Measurements from ENCODE around the gene KCNJ8. TPM values are rescaled to one million over a fixed set of nuclear protein-coding genes. Genes with fewer than 3 reads are reported as not detected.
"Not testable (repeated sequence)": the region's sequence is repeated elsewhere in the genome, so short reads cannot be mapped to it uniquely, and the experiment has no call there.

Gene KCNJ8
- total RNA-seq, 1 experiment from 2014 or later: 0.22 TPM

- H3K18ac ChIP-seq (ENCODE audit: insufficient read length, low read depth, low read length); H4K91ac ChIP-seq (ENCODE audit: insufficient read length, low read depth, low read length); H3K36me3 Mint-ChIP-seq (ENCODE audit: insufficient read depth in 1 of 3, low read depth in 3 of 3); H2BK12ac ChIP-seq (ENCODE audit: insufficient read length, low read depth, low read length); H3K4me2 ChIP-seq (ENCODE audit: insufficient read depth, insufficient read length, low read length); H3K79me1 ChIP-seq (ENCODE audit: insufficient read depth, low read depth, low read length, poor library complexity, severe bottlenecking); H3K23me2 ChIP-seq (ENCODE audit: insufficient read length, low read depth, low read length, poor library complexity, severe bottlenecking); H2AK5ac ChIP-seq (ENCODE audit: insufficient read length, low read length); H4K5ac ChIP-seq (ENCODE audit: insufficient read length, low read depth, low read length); H3K4me3 Mint-ChIP-seq; H2BK20ac ChIP-seq (ENCODE audit: low read depth, low read length, poor library complexity, severe bottlenecking); H3K56ac ChIP-seq (ENCODE audit: insufficient read length, low read depth, low read length); H3K23ac ChIP-seq (ENCODE audit: insufficient read length, low read depth, low read length); H2BK5ac ChIP-seq (ENCODE audit: insufficient read length, low read length); H3K9ac ChIP-seq (ENCODE audit: extremely low read depth, insufficient read length, low read length); H2AFZ ChIP-seq (ENCODE audit: low read length); H3K4me1 ChIP-seq (ENCODE audit: insufficient read depth, low read length); H3K9me3 Mint-ChIP-seq; H3K27ac Mint-ChIP-seq; H3K4ac ChIP-seq (ENCODE audit: low read depth, low read length); H3K27me3 ChIP-seq (ENCODE audit: insufficient read depth, low read length); H3K27ac ChIP-seq (ENCODE audit: insufficient read length, low read depth, low read length); H3K79me2 ChIP-seq (ENCODE audit: insufficient read depth, low read length); DNase-seq; H2BK15ac ChIP-seq (ENCODE audit: low read depth, low read length); H4K20me1 ChIP-seq (ENCODE audit: control insufficient read depth, insufficient read depth, insufficient read length); H3K9me3 ChIP-seq (ENCODE audit: control insufficient read depth, low read depth, low read length); H2BK120ac ChIP-seq (ENCODE audit: low read depth, low read length, poor library complexity, severe bottlenecking); H3K14ac ChIP-seq (ENCODE audit: insufficient read depth, low read length); H4K8ac ChIP-seq (replicated peaks; ENCODE audit: insufficient read length, low read depth, low read length); H3K4me1 Mint-ChIP-seq; H3T11ph ChIP-seq (ENCODE audit: low read length): not testable (repeated sequence)
- no CpG with 5 or more reads among the region's 4 CpGs for WGBS (ENCODE audit: extremely low coverage, insufficient read length, low lambda C conversion rate)
- peaks cover 16% of the 10 kb centered on the region for H3K27me3 Mint-ChIP-seq (ENCODE audit: low read depth)
Observed at GRCh38 chr12:21789687-21790086, 15.2 kb upstream of the KCNJ8 start.
